Lower leg skin (tissue), 4 donors: ENCODE data around the gene CYB561D2. TPM values are rescaled to one million over a fixed set of nuclear protein-coding genes. Genes with fewer than 3 reads are reported as not detected.
A peak's percentile ranks its signal among the peaks of the same experiment; 100 is the strongest.

Experiments used
- DNase-seq, 2 donors: peaks; one replicate each; pipeline ENCODE4 v3.0.0-alpha.2; 2019; ENCODE audit warnings: low spot score in 2 of 2
- H3K4me3 ChIP-seq: fragments of 200-600 bp; sonication (generic); 2 replicates; pipeline ENCODE4 v1.5.1; 2017; ENCODE audit warnings: mild to moderate bottlenecking, low read depth; ENCODE audit not compliant: poor library complexity, severe bottlenecking
- POLR2A ChIP-seq, 2 donors: fragments of 450-650 bp; IDR thresholded peaks; one replicate each; pipeline ENCODE4 v1.6.1; 2016 to 2017; ENCODE audit warnings: antibody characterized with exemption in 2 of 2, mild to moderate bottlenecking in 1 of 2, moderate library complexity in 1 of 2
- WGBS, 2 donors: methylation state at CpG; one replicate each; pipeline ENCODE4 v1.1.5; 2018; 5-methylcytosine and 5-hydroxymethylcytosine counted together
- intact Hi-C: fragments of 100-400 bp; cut with DNase I; formaldehyde crosslinking; loops from one replicate; pipeline ENCODE4 v1.15.0; 2023; ENCODE audit warnings: low total_unique reads
- total RNA-seq, 4 donors: library from RNA; depleted of rRNA; stranded (reverse); fragments of >200 nt; gene quantifications; one replicate each; pipeline ENCODE4 v1.1.0, GENCODE V29; 2016
- TF ChIP-seq, protein P1 (sequence below), 3 donors: fragments of 450-650 bp; IDR thresholded peaks; one replicate each; pipeline ENCODE4 v1.5.1; 2016; ENCODE audit warnings: antibody characterized with exemption in 3 of 3, mild to moderate bottlenecking in 3 of 3, moderate library complexity in 2 of 3

CYB561D2 gene
- total RNA-seq, 4 donors from 2014 or later = 6.0 to 19.7 (median 11.6) TPM

DNA sequence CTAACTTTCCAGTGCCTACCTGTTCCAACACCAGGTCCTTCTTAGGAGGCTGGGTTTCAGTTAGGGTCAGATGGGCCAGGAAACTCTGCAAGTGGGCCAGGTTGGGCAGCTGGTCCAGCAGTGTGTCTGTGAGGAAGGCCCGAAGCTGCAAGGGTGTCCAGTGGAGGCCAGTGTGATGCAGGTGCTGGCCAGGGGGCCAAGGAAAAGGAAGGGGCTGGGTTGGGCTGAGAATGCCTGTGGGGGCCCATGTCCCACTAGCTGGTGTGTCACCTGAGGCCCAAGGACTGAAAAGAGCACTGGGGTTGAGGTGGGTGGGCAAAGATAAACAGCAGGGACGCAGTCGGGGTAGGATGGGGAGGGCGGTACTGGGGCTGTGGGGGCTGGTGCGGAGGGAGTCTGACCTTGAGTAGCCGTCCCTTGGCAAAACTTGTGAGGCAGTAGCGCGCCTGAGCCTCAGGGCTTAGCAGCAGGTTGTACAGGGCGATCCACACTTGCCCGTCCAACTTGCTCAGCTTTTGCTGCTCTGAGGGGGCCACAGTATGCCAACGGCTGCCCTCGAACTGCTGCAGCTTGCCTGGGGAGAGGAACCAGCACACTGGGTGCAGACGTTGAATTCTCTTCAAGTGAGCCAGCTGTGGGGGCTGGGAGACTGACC lies 8.5 kb upstream of the CYB561D2 start:
- intact Hi-C loops = no loop called here
- TF ChIP-seq, protein P1, sequence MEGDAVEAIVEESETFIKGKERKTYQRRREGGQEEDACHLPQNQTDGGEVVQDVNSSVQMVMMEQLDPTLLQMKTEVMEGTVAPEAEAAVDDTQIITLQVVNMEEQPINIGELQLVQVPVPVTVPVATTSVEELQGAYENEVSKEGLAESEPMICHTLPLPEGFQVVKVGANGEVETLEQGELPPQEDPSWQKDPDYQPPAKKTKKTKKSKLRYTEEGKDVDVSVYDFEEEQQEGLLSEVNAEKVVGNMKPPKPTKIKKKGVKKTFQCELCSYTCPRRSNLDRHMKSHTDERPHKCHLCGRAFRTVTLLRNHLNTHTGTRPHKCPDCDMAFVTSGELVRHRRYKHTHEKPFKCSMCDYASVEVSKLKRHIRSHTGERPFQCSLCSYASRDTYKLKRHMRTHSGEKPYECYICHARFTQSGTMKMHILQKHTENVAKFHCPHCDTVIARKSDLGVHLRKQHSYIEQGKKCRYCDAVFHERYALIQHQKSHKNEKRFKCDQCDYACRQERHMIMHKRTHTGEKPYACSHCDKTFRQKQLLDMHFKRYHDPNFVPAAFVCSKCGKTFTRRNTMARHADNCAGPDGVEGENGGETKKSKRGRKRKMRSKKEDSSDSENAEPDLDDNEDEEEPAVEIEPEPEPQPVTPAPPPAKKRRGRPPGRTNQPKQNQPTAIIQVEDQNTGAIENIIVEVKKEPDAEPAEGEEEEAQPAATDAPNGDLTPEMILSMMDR (IDR thresholded peaks at IDR 0.05) = no peak
- no peak for TF ChIP-seq POLR2A (IDR thresholded peaks at IDR 0.05)
- 74 to 79% methylated on average over 13 of the region's 13 CpGs for WGBS, 2 donors
- no peak overlapping the region for H3K4me3 ChIP-seq
- no peak for DNase-seq

DNA sequence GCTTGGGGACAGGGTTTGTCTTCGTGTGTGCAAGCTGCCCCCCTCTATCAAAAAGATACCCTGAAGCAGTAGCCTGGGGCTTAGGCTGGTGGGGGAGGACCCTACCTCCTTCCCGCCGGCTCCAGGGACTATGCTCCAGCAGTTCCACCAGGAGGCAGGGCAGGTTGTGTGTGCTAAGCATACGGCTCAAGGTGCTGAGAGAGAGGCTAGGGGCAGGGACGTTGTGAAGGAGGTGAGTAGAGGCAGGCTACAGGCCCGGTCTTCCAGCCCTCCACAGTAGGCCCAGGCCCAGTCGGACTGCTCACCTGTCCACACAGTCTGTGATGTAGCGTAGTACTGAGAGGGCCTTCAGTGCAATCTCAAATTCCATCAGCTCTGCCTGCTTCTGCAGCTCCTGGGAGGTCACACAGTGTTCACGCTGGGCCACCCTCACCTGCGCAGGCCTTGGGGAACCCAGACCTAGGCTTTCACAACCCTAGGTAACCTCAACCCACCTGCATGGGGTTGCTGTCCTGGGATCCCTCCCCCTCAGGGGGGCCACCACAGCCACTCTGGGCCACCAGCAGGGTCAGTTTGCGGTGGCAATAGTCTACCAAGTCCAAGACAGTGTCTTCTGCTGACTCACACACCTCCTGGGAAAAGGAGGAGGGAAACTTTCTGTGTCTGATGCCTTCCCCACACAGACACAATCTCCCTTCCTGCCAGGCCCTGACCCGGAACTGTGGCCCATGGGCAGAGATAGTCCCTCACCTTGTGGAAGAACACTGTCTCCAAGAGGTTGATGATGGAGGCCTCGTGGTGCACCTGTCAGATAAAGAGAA lies 7.6 kb upstream of the CYB561D2 start:
- WGBS, 2 donors = 76 to 79% methylated on average over 12 to 13 of the region's 13 CpGs
- intact Hi-C loops = no loop called here
- no peak overlapping the region for H3K4me3 ChIP-seq
- DNase-seq = no peak
- no peak for TF ChIP-seq POLR2A (IDR thresholded peaks at IDR 0.05)
- TF ChIP-seq, protein P1 (IDR thresholded peaks at IDR 0.05) = no peak

DNA sequence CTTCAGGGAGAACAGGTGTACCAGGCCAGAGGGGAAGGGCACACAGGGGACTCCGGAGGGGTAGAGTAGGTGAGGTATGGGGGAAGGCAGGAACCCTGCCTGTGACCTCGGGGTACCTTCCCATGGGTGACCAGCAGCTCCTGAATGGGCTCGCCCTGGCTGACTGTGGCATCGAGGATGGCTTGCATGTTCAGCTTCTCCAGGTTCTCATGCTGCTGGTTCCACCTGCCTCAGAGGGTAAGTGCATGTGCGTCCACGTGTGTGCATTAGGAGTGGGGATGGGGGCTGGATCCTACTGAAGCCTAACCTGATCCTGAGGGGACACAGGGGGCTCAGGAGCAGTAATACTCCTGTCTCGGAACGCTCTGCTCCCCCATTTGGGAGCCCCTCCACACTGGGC lies 5.7 kb upstream of the CYB561D2 start:
- 65 to 70% methylated on average over 6 to 8 of the region's 8 CpGs for WGBS, 2 donors
- no peak overlapping the region for H3K4me3 ChIP-seq
- DNase-seq = no peak
- intact Hi-C loops = loop anchor here (5.0 kb wide), 1 partner anchor 202 kb away; no protein-coding TSS in a partner anchor
- TF ChIP-seq POLR2A (IDR thresholded peaks at IDR 0.05) = no peak
- TF ChIP-seq, protein P1 (IDR thresholded peaks at IDR 0.05) = no peak

DNA sequence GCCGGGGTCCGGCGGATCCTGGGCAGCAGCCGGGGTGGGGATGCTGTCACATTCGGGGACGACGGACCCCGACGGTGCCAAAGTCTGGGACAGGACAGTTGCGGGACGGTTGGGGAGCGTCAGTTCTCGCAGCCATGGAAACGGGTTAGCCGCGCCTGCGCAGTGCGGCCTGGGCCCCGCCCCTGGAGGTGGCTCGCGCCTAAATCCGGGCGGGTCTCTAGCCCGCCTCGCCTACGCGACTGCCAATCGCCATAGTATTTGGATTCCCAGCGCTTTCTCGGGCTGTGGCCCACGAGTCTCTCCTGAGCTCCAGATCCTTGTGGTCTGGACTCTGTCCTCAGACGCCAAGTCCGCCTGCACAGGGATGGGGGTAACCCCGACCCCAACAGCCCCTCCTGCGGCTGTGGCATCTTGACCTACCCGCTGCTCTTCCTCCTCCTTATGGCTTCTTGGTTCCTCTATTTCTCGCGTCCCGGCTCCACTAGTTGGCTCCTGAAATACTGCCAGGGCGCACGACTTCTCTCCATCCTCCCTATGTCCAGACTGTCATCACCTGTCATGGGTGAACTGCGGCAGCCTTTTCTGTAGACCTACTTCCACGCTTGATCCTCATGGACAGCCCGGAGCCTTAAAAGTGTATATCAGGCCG lies 5.0 kb upstream of the CYB561D2 start, which contains the start of gene ZMYND10:
ZMYND10 (minus strand) TSS at position 147 of the 649 bp plus-strand sequence. CDS start 153 bp downstream, outside the sequence.
- no peak within 1 kb of the TSS for H3K4me3 ChIP-seq
- WGBS, 2 donors = 12 to 13% methylated on average over 30 to 44 of the region's 45 CpGs
- DNase-seq = peak; percentile 59 to 95
- TF ChIP-seq POLR2A (IDR thresholded peaks at IDR 0.05) = no peak
- TF ChIP-seq, protein P1 (IDR thresholded peaks at IDR 0.05) = no peak
- intact Hi-C loops = loop anchor here (5.0 kb wide), 1 partner anchor 202 kb away; no protein-coding TSS in a partner anchor

DNA sequence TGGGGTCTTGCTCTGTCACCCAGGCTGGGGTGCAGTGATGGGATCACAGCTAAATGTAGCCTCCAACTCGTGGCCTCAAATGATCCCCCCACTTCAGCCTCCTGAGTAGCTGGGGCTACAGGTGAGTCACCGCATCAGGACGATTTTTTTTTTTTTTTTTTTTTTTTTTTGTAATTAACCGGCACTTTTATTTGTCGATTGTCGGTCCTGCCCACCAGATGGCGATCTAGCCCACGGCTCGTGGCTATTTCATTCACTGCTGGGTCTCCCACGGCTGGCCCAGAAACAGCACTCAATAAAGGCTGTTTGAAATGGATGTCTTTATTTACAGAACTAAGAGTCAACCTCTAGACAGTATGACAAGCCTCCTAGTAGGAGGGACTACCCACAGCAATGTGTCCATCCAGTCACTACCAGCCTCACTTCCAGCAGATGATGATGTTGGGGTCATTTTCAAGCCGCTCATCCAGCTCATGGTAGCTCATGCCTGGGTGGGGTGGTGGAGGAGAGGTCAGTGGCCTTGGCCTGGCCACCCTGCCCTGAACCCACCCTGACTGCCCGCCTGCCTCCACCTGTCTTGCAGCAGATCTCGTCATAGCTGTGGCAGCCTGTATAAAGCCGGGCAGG lies 3.4 kb upstream of the CYB561D2 start:
- TF ChIP-seq POLR2A (IDR thresholded peaks at IDR 0.05) = no peak
- TF ChIP-seq, protein P1 (IDR thresholded peaks at IDR 0.05) = no peak
- no peak for DNase-seq
- H3K4me3 ChIP-seq = no peak overlapping the region
- intact Hi-C loops = loop anchor here (5.0 kb wide), 1 partner anchor 200 kb away; no protein-coding TSS in a partner anchor
- WGBS, 2 donors = 25 to 27% methylated on average over 14 of the region's 14 CpGs
